K562 (cell line): ENCODE measurements around the gene DEFB113. TPM values are rescaled to one million over a fixed set of nuclear protein-coding genes. Genes with fewer than 3 reads are reported as not detected.
A peak's percentile ranks its signal among the peaks of the same experiment; 100 is the strongest.

Experiments
- ATAC-seq: fragments of 200-7000 bp; cut with Tn5 transposase; 3 replicates; pipeline ENCODE4 v1.9.1; 2020; ENCODE audit warnings: moderate library complexity
- BruUV-seq: library from RNA; stranded (reverse); fragments of 400-500 nt; replicated peaks from 2 replicates; lab custom pipeline; 2021; lab: Mats Ljungman, UMichigan
- CTCF ChIA-PET: fragments of 300-600 bp; formaldehyde crosslinking; extraction: SDS; loops from one replicate; lab custom pipeline; 2021; ENCODE audit warnings: low intra/inter-chr PET ratio; lab: Yijun Ruan, JAX
- POLR2A ChIA-PET: fragments of 300-600, 350-650 bp; sonication (Branson Sonifier 250); formaldehyde crosslinking; extraction: SDS; loops from one replicate; lab custom pipeline; 2021; ENCODE audit warnings: antibody characterized with exemption, inconsistent platforms; lab: Yijun Ruan, JAX
- DNase-seq, 4 experiments: peaks; one replicate each; pipeline versions ENCODE4 v3.0.0 to v3.0.0-alpha.2; 2011 to 2018; ENCODE audit warnings: low spot score in 3 of 4, mixed read lengths in 3 of 4; ENCODE audit errors: extremely low read depth in 1 of 4
- FAIRE-seq: peaks from 2 replicates; lab custom pipeline; 2011; peaks lifted over from hg19 to GRCh38; lab: Jason Lieb, UNC
- H2AFZ ChIP-seq: 2 replicates; pipeline ENCODE4 v1.6.0; 2011; ENCODE audit warnings: low read depth, low read length, control low read depth, inconsistent platforms
- H3K27ac ChIP-seq: fragments of 200-600 bp; 3 replicates; pipeline ENCODE4 v1.8.0; 2011; ENCODE audit warnings: low read depth, mild to moderate bottlenecking, control low read depth, inconsistent platforms, low read length, moderate library complexity, mixed read lengths; ENCODE audit errors: extremely low read depth
- H3K27me3 ChIP-seq, 2 experiments: fragments of 300-600 bp in 1 of 2; 2 replicates in 1 of 2; 3 replicates in 1 of 2; pipeline versions ENCODE4 v1.6.0 to v1.8.0; 2011; ENCODE audit warnings: inconsistent platforms in 2 of 2, low read length in 2 of 2, mild to moderate bottlenecking in 1 of 2, mixed read lengths in 1 of 2, moderate library complexity in 1 of 2; ENCODE audit not compliant: control insufficient read depth in 2 of 2, insufficient read depth in 2 of 2
- H3K36me3 ChIP-seq: fragments of 300-600 bp; 3 replicates; pipeline ENCODE4 v1.8.0; 2011; ENCODE audit warnings: mild to moderate bottlenecking, low read length, inconsistent platforms; ENCODE audit not compliant: control insufficient read depth, insufficient read depth
- H3K4me1 ChIP-seq, 2 experiments: fragments of 200-600 bp in 1 of 2; replicated peaks in 1 of 2; 2 replicates in 1 of 2; 3 replicates in 1 of 2; pipeline versions ENCODE4 v1.5.1 to v1.8.0; 2011; ENCODE audit warnings: inconsistent platforms in 2 of 2, low read length in 2 of 2, mild to moderate bottlenecking in 1 of 2, mixed read lengths in 1 of 2, moderate library complexity in 1 of 2; ENCODE audit not compliant: control insufficient read depth in 2 of 2, insufficient read depth in 2 of 2
- H3K4me2 ChIP-seq: 2 replicates; pipeline ENCODE4 v1.6.1; 2011; ENCODE audit warnings: low read length, control low read depth, inconsistent platforms, mixed read lengths; ENCODE audit not compliant: insufficient read depth
- H3K4me3 ChIP-seq: fragments of 200-600 bp; sonication (generic), shearing (Covaris generic); 2 replicates; pipeline ENCODE4 v1.5.1; 2016; ENCODE audit warnings: control low read depth, inconsistent platforms
- H3K79me2 ChIP-seq: fragments of 200-600 bp; 3 replicates; pipeline ENCODE4 v1.8.0; 2011; ENCODE audit warnings: low read length, inconsistent platforms; ENCODE audit not compliant: control insufficient read depth, insufficient read depth
- H3K9ac ChIP-seq, 2 experiments: 2 replicates each; pipeline versions ENCODE4 v1.6.0 to v1.6.1; 2011; ENCODE audit warnings: low read depth in 2 of 2, low read length in 2 of 2, control low read depth in 1 of 2, inconsistent platforms in 1 of 2, mild to moderate bottlenecking in 1 of 2, mixed read lengths in 1 of 2; ENCODE audit not compliant: insufficient read depth in 1 of 2
- H3K9me1 ChIP-seq: one replicate; pipeline ENCODE4 v1.6.0; 2011; ENCODE audit warnings: inconsistent platforms, mild to moderate bottlenecking, low read length, moderate library complexity; ENCODE audit not compliant: control insufficient read depth, insufficient read depth
- H3K9me3 ChIP-seq: replicated peaks from 2 replicates; pipeline ENCODE4 v1.5.1; 2011; ENCODE audit warnings: low read depth, low read length, inconsistent platforms; ENCODE audit not compliant: control insufficient read depth, insufficient read depth
- H4K20me1 ChIP-seq: replicated peaks from 2 replicates; pipeline ENCODE4 v1.6.1; 2011; ENCODE audit warnings: low read length, inconsistent platforms, mixed read lengths; ENCODE audit not compliant: control insufficient read depth, insufficient read depth
- C11orf30 ChIP-seq: fragments of 450-650 bp; IDR thresholded peaks from 2 replicates; pipeline ENCODE4 v1.6.1; 2016; ENCODE audit warnings: low read depth, mild to moderate bottlenecking
- CEBPG ChIP-seq, 3 experiments: fragments of 200-800 bp in 1 of 3; sonication (Bioruptor generic) in 1 of 3; sonication (generic) in 1 of 3; formaldehyde crosslinking in 1 of 3; IDR thresholded peaks in 2 of 3; conservative IDR thresholded peaks in 1 of 3; 2 replicates each; pipeline versions ENCODE4 v1.6.1 to v1.8.0; 2016 to 2022; ENCODE audit warnings: missing compliant biosample characterization in 2 of 3, missing genetic modification characterization in 2 of 3, mild to moderate bottlenecking in 1 of 3, missing genetic modification reagents in 1 of 3
- ELF2 ChIP-seq: fragments of 250-450 bp; sonication (Bioruptor Pico); IDR thresholded peaks from 2 replicates; pipeline ENCODE4 v1.5.0; 2021; ENCODE audit warnings: mild to moderate bottlenecking
- ETV5 ChIP-seq: sonication (generic); formaldehyde crosslinking; IDR thresholded peaks from 2 replicates; pipeline ENCODE4 v1.4.0; 2020; ENCODE audit warnings: low read depth, mild to moderate bottlenecking, missing genetic modification reagents
- GABPB1 ChIP-seq: sonication (generic); formaldehyde crosslinking; IDR thresholded peaks from 2 replicates; pipeline ENCODE4 v1.8.0; 2022; ENCODE audit warnings: mild to moderate bottlenecking, missing genetic modification reagents
- GTF3C2 ChIP-seq: IDR thresholded peaks from 3 replicates; pipeline ENCODE4 v1.6.1; 2011; ENCODE audit warnings: borderline replicate concordance, mild to moderate bottlenecking, moderate library complexity; ENCODE audit not compliant: insufficient read length; ENCODE audit errors: extremely low read depth
- IRF2 ChIP-seq: sonication (generic); formaldehyde crosslinking; IDR thresholded peaks from 2 replicates; pipeline ENCODE4 v1.8.1; 2022; ENCODE audit warnings: mild to moderate bottlenecking, missing genetic modification reagents
- MAZ ChIP-seq, 2 experiments: fragments of 450-650 bp in 1 of 2; sonication (generic) in 1 of 2; formaldehyde crosslinking; IDR thresholded peaks in 1 of 2; conservative IDR thresholded peaks in 1 of 2; 2 replicates each; pipeline versions ENCODE4 v1.4.0 to v1.5.0; 2020; ENCODE audit warnings: mild to moderate bottlenecking in 1 of 2, missing genetic modification reagents in 1 of 2
- RFX5 ChIP-seq: IDR thresholded peaks from 2 replicates; pipeline ENCODE4 v1.6.1; 2011; ENCODE audit warnings: low read depth, mild to moderate bottlenecking, improper control_type of control experiment, low read length
- SAFB ChIP-seq: fragments of 200-400 bp; formaldehyde crosslinking; IDR thresholded peaks from 2 replicates; pipeline ENCODE4 v1.6.1; 2017; ENCODE audit warnings: low read depth, low read length, borderline replicate concordance
- ZKSCAN1 ChIP-seq: fragments of 150-350 bp; IDR thresholded peaks from 2 replicates; pipeline ENCODE4 v1.6.1; 2016; ENCODE audit warnings: low read depth, low read length
- WGBS: fragments of 100-300 bp; shearing (Covaris generic); methylation state at CpG from one replicate; pipeline ENCODE4 v1.1.6; 2016; ENCODE audit warnings: low coverage, mixed read lengths; ENCODE audit not compliant: insufficient coverage; ENCODE audit errors: missing lambda C conversion rate; 5-methylcytosine and 5-hydroxymethylcytosine counted together
- in situ Hi-C: fragments of 300-500 bp; cut with MboI; formaldehyde crosslinking; loops from 4 replicates; pipeline ENCODE4 v1.15.0; 2018; ENCODE audit warnings: inconsistent platforms, mixed read lengths
- intact Hi-C: fragments of 100-400 bp; cut with micrococcal nuclease; formaldehyde crosslinking; loops from 2 replicates; pipeline ENCODE4 v1.14.2; 2022
- polyA plus RNA-seq, 8 experiments: library from polyadenylated mRNA; depleted of rRNA in 4 of 8; stranded (reverse) in 5 of 8; unstranded in 3 of 8; fragments of >200 nt; fragmentation: Nextera tagmentation in 2 of 8; fragmentation: Illumina TruSeq in 1 of 8; extraction: Ambion mirVana in 2 of 8; extraction: Trizol in 1 of 8; gene quantifications; 2 replicates each; pipeline versions ENCODE4 v1.2.1 to v1.2.3, GENCODE V29; 2011 to 2014; ENCODE audit warnings: inconsistent platforms in 1 of 8, missing spikeins in 1 of 8
- total RNA-seq, 7 experiments: library from RNA; depleted of rRNA in 6 of 7; stranded (reverse); fragments of >200 nt in 6 of 7; fragmentation: Illumina TruSeq in 2 of 7; extraction: Trizol in 2 of 7; gene quantifications; 2 replicates each; pipeline versions ENCODE4 v1.2.1 to v1.2.3, GENCODE V29; 2011 to 2021; ENCODE audit warnings: low replicate concordance in 1 of 7

The DEFB113 gene
- total and polyA plus RNA-seq, 9 of the 15 experiments (the other 6 are each of a cell fraction or from before 2014, with no cell fraction given), result not detected

GRCh38 chr6:49933526-49933925, 35.9 kb downstream of the DEFB113 start:
- FAIRE-seq (no peak), ATAC-seq (peak; percentile 24), DNase-seq (no peak)
- no peaks in the 10 kb centered on the region for H4K20me1 ChIP-seq
- H3K36me3 ChIP-seq, result no peaks in the 10 kb centered on the region
- ChIA-PET POLR2A (interaction anchor here (1.0 to 1.3 kb wide), 2 partner anchors 9 to 16 kb away, joined by 5 to 7 read pairs; no protein-coding TSS in a partner anchor), CTCF (no interaction called here)
- intact Hi-C loops, result no loop called here
- peaks cover 6 to 7% of the 10 kb centered on the region in 2 experiments; a peak in 3 of 5 replicates for H3K4me1 ChIP-seq
- no peak overlapping the region for H3K4me3 ChIP-seq
- H2AFZ ChIP-seq, result no peak overlapping the region
- H3K9me1 ChIP-seq, result no peaks in the 10 kb centered on the region
- in situ Hi-C loops, result no loop called here
- no peaks in the 10 kb centered on the region for H3K9me3 ChIP-seq
- no peak overlapping the region for H3K27ac ChIP-seq
- no TSS peak for BruUV-seq
- H3K4me2 ChIP-seq, result no peak overlapping the region
- peaks cover 0 to 5% of the 10 kb centered on the region in 2 experiments; a peak in 1 of 5 replicates for H3K27me3 ChIP-seq
- no peaks in the 10 kb centered on the region for H3K79me2 ChIP-seq
- 43% methylated on average over 21 of the region's 21 CpGs for WGBS
- H3K9ac ChIP-seq, result no peak overlapping the region
- no peak for TF ChIP-seq MAZ (CRISPR knock-in tag; conservative IDR thresholded peaks at IDR 0.05 in 1 of 2, IDR thresholded peaks at IDR 0.05 in 1 of 2)
- no peak for TF ChIP-seq C11orf30
- no peak for TF ChIP-seq ZKSCAN1
- 0 out of 2 replicates have a peak, but pooled peaks have one; percentile 16 for TF ChIP-seq SAFB
- TF ChIP-seq ETV5 (CRISPR knock-in tag), result no peak

- H3K4me2 ChIP-seq, result no peak overlapping the region
- in situ Hi-C loops, result no loop called here
- no peaks in the 10 kb centered on the region for H3K9me3 ChIP-seq
- H3K9ac ChIP-seq, result no peak overlapping the region
- no peaks in the 10 kb centered on the region for H4K20me1 ChIP-seq
- POLR2A ChIA-PET, result no interaction called here
- H2AFZ ChIP-seq, result no peak overlapping the region
- intact Hi-C loops, result no loop called here
- no peak overlapping the region for H3K4me3 ChIP-seq
- DNase-seq, result no peak
- H3K4me1 ChIP-seq, result peaks cover under 1 to 6% of the 10 kb centered on the region in 2 experiments; a peak in 1 of 5 replicates
- H3K9me1 ChIP-seq, result no peaks in the 10 kb centered on the region
- no peaks in the 10 kb centered on the region for H3K36me3 ChIP-seq
- H3K27ac ChIP-seq, result no peak overlapping the region
- CTCF ChIA-PET, result no interaction called here
- peaks cover 0 to 5% of the 10 kb centered on the region in 2 experiments; a peak in 1 of 5 replicates for H3K27me3 ChIP-seq
- FAIRE-seq, result no peak
- no TSS peak for BruUV-seq
- no peaks in the 10 kb centered on the region for H3K79me2 ChIP-seq
- no peak for ATAC-seq
- TF ChIP-seq ELF2 (CRISPR knock-in tag) (no peak), IRF2 (CRISPR knock-in tag) (no peak), GABPB1 (CRISPR knock-in tag) (no peak), CEBPG (CRISPR knock-in tag; IDR thresholded peaks at IDR 0.05) (no peak), CEBPG (tag; conservative IDR thresholded peaks at IDR 0.05 in 1 of 2, IDR thresholded peaks at IDR 0.05 in 1 of 2) (peak in 1 of 2 experiments; percentile 52; a peak in 1 of 4 replicates), GTF3C2 (no peak), RFX5 (no peak)
Measured at GRCh38 chr6:49929340-49929739, 40.1 kb downstream of the DEFB113 start.
